Uterus (tissue), 4 donors: ENCODE data around the gene AAR2. TPM values are rescaled to one million over a fixed set of nuclear protein-coding genes. Genes with fewer than 3 reads are reported as not detected.

Source experiments
- DNase-seq, 2 donors: peaks; one replicate each; pipeline ENCODE4 v3.0.0-alpha.2; 2019 to 2020
- H3K27ac ChIP-seq, 2 donors: fragments of 200-600 bp; sonication (generic); 1 replicate in 1 of 2; 2 replicates in 1 of 2; pipeline ENCODE4 v1.5.1; 2016 to 2018
- H3K27me3 ChIP-seq, 2 donors: fragments of 200-600 bp; sonication (generic); one replicate each; pipeline ENCODE4 v1.5.1; 2018 to 2019; ENCODE audit warnings: control low read depth in 1 of 2
- H3K36me3 ChIP-seq, 2 donors: fragments of 200-600 bp; sonication (generic); one replicate each; pipeline ENCODE4 v1.5.1; 2019; ENCODE audit warnings: control low read depth in 1 of 2
- H3K4me1 ChIP-seq, 2 donors: fragments of 200-600 bp; sonication (generic); one replicate each; pipeline ENCODE4 v1.5.1; 2018 to 2019; ENCODE audit warnings: control low read depth in 1 of 2
- H3K4me3 ChIP-seq, 2 donors: fragments of 200-600 bp; sonication (generic); 1 replicate in 1 of 2; 2 replicates in 1 of 2; pipeline ENCODE4 v1.5.1; 2018 to 2019; ENCODE audit warnings: mild to moderate bottlenecking in 1 of 2
- H3K9me3 ChIP-seq, 2 donors: fragments of 200-600 bp; sonication (generic); one replicate each; pipeline ENCODE4 v1.5.1; 2019; ENCODE audit warnings: control low read depth in 1 of 2
- POLR2A ChIP-seq, 2 donors: fragments of 450-650 bp; IDR thresholded peaks; one replicate each; pipeline ENCODE4 v1.6.1; 2016; ENCODE audit warnings: antibody characterized with exemption in 2 of 2, mild to moderate bottlenecking in 1 of 2, moderate library complexity in 1 of 2
- intact Hi-C: fragments of 100-400 bp; cut with DNase I; formaldehyde crosslinking; loops from one replicate; pipeline ENCODE4 v1.15.1; 2023; ENCODE audit warnings: low total_unique reads
- total RNA-seq, 4 donors: library from RNA; depleted of rRNA in 3 of 4; stranded (reverse); fragments of >200 nt in 3 of 4; gene quantifications; one replicate each; pipeline versions ENCODE4 v1.1.0 to v1.2.4, GENCODE V29; 2014 to 2023
- TF ChIP-seq, protein P1 (sequence below), 4 experiments: fragments of 200-600 bp in 2 of 4; fragments of 450-650 bp in 2 of 4; sonication (generic) in 2 of 4; IDR thresholded peaks; one replicate each; pipeline ENCODE4 v1.5.1; 2016 to 2019; ENCODE audit warnings: antibody characterized with exemption in 4 of 4, mild to moderate bottlenecking in 2 of 4, moderate library complexity in 1 of 4
- donor health status: DM: yes; HTN: yes; CAD: no.

The AAR2 gene
- total RNA-seq, 4 donors from 2014 or later: 20.9 to 33.3 (median 25.2) TPM

DNA sequence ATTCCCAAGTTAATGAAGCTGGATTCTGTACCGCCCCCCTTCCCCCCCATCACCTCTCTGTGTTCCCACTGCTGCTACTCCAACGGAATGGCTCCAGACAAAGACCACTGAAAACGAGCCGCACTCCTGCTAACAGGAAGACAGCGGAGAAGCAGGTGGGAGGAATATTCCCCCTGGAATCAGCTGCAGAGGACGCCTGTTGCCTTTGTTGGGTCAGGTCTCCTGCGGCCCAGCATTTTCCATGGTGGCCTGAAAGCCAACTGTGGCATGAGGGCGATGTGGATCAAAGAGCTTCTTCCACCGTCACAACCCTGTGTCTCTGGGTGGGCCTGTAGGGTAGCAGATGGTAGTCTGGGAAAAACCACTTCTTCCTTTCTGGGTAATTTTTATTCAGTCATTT is 16.8 kb downstream of the AAR2 start:
- Histone ChIP-seq H3K9me3 (no peaks in the 10 kb centered on the region), H3K36me3 (no peaks in the 10 kb centered on the region), H3K4me3 (no peak overlapping the region), H3K4me1 (no peaks in the 10 kb centered on the region), H3K27me3 (no peaks in the 10 kb centered on the region), H3K27ac (no peak overlapping the region)
- TF ChIP-seq, protein P1, sequence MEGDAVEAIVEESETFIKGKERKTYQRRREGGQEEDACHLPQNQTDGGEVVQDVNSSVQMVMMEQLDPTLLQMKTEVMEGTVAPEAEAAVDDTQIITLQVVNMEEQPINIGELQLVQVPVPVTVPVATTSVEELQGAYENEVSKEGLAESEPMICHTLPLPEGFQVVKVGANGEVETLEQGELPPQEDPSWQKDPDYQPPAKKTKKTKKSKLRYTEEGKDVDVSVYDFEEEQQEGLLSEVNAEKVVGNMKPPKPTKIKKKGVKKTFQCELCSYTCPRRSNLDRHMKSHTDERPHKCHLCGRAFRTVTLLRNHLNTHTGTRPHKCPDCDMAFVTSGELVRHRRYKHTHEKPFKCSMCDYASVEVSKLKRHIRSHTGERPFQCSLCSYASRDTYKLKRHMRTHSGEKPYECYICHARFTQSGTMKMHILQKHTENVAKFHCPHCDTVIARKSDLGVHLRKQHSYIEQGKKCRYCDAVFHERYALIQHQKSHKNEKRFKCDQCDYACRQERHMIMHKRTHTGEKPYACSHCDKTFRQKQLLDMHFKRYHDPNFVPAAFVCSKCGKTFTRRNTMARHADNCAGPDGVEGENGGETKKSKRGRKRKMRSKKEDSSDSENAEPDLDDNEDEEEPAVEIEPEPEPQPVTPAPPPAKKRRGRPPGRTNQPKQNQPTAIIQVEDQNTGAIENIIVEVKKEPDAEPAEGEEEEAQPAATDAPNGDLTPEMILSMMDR (IDR thresholded peaks at IDR 0.05): no peak
- TF ChIP-seq POLR2A (IDR thresholded peaks at IDR 0.05): no peak
- intact Hi-C loops: no loop called here
- DNase-seq: no peak

DNA sequence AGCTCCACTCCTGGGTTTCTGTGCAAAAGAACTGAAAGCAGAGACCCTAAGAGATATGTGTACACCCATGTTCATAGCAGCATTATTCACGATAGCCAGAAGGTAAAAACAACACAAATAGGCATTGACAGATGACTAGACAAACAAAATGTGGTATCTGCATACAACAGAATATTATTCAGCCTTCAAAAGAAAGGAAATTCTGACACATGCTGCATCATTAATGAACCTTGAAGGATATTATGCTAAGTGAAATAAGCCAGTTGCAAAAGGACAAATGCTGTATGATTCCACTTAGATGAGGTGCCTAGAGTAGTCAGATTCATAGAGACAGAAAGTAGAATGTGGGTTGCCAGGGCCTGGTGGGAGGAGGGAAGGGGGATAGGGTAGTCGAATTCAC is 17.8 kb downstream of the AAR2 start:
- no peak for DNase-seq
- TF ChIP-seq POLR2A (IDR thresholded peaks at IDR 0.05): no peak
- TF ChIP-seq, protein P1 (IDR thresholded peaks at IDR 0.05): no peak
- Histone ChIP-seq H3K27me3 (no peaks in the 10 kb centered on the region), H3K27ac (no peak overlapping the region), H3K9me3 (no peaks in the 10 kb centered on the region), H3K4me1 (no peaks in the 10 kb centered on the region), H3K4me3 (no peak overlapping the region), H3K36me3 (no peaks in the 10 kb centered on the region)
- intact Hi-C loops: no loop called here

DNA sequence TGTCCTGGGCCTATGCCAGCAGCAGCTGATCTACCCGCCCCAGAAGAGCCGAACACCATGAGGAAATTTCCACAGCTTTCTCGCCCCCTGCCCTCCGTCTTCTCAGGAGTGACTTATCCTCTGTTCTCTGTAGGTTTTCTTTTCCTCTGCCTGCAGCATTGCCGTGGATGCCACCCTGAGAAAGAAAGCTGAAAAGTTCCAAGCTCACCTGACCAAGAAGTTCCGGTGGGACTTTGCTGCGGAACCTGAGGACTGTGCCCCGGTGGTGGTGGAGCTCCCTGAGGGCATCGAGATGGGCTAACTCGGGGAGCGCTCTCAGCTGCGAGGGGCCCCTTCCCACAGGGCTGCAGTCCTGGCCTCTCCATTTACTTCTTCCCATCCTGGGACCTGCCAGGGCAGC is 19.2 kb downstream of the AAR2 start:
- Histone ChIP-seq H3K27ac (no peak overlapping the region), H3K9me3 (no peaks in the 10 kb centered on the region), H3K4me1 (no peaks in the 10 kb centered on the region), H3K4me3 (no peak overlapping the region), H3K27me3 (no peaks in the 10 kb centered on the region), H3K36me3 (no peaks in the 10 kb centered on the region)
- TF ChIP-seq, protein P1 (IDR thresholded peaks at IDR 0.05): no peak
- no peak for TF ChIP-seq POLR2A (IDR thresholded peaks at IDR 0.05)
- intact Hi-C loops: no loop called here
- no peak for DNase-seq

DNA sequence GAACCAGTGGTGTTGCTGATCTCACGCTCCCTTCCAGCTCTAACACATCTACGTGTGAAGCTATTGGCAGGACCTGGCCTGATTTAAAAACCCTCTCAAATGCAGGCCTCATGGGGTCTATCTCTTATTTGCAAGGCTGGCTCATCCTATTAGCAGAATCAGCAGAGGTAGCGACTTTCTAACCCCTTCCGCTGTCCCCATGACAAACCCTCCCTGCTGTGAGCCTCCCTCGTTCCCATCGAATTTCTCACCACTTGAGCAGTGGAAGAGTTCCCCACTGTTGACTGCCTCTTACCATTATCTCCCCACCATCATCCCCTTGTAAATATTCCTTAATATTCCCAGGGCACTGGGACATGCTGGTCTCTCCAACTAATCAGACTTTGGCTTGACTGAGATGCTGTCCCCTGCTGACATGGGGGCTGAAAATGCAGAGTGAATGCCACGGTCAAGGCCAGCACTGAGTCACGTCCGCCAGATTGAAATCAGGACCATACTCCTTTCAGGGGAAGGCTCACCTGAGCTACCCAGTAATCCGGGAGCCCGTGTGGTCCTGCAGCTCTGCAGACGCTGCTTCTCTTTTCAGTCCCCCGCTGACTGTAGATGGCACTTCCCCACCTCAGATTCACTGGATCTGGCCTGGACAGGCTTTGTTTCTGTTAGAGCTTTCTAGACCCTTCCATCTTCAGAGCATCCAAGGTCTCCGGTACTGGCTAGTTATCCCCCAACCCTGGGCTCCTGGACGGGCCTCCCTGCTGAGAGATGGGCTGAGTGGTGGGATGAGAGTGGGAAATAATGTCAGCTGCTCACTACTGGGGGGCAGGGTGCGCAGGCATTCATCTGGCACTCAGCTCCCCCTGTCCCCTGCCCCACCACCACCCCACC is 23.1 kb downstream of the AAR2 start:
- H3K27me3 ChIP-seq: no peaks in the 10 kb centered on the region
- TF ChIP-seq POLR2A (IDR thresholded peaks at IDR 0.05): no peak
- TF ChIP-seq, protein P1 (IDR thresholded peaks at IDR 0.05): no peak
- H3K36me3 ChIP-seq: no peaks in the 10 kb centered on the region
- no peaks in the 10 kb centered on the region for H3K4me1 ChIP-seq
- no peak overlapping the region for H3K4me3 ChIP-seq
- intact Hi-C loops: no loop called here
- H3K9me3 ChIP-seq: no peaks in the 10 kb centered on the region
- DNase-seq: no peak
- H3K27ac ChIP-seq: no peak overlapping the region

DNA sequence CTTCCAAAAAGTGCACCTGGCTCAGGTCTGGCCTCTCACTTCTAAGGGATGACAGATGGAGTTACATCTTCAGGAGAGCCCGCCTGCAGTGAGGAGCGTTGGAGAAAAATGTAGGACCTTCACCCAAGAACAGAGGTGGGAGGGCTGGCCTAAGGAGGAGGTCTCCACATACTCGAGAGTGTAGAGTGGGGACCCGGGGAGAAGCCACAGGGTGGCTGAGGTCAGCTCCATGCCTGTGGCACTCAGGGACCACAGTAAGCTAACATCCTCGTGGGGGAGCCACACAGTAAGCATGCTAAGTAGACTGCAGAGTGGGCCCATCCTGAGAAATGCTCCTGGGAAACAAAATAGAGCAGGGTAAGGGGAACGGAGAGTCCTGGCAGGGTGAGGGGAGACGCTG is 24.0 kb downstream of the AAR2 start:
- no peaks in the 10 kb centered on the region for H3K27me3 ChIP-seq
- DNase-seq: no peak
- intact Hi-C loops: no loop called here
- H3K27ac ChIP-seq: no peak overlapping the region
- no peaks in the 10 kb centered on the region for H3K4me1 ChIP-seq
- H3K4me3 ChIP-seq: no peak overlapping the region
- no peaks in the 10 kb centered on the region for H3K36me3 ChIP-seq
- H3K9me3 ChIP-seq: no peaks in the 10 kb centered on the region
- no peak for TF ChIP-seq POLR2A (IDR thresholded peaks at IDR 0.05)
- TF ChIP-seq, protein P1 (IDR thresholded peaks at IDR 0.05): no peak
